Stimulated activated CD8-positive, alpha-beta memory T cell treated with anti-CD3 and anti-CD28 coated beads, Interleukin-7, amount 100 ng/mL, for 4 hours (primary cell): ENCODE results near the gene TOR1A.
"Not testable (repeated sequence)": the region's sequence is repeated elsewhere in the genome, so short reads cannot be mapped to it uniquely, and the experiment has no call there.

ENCODE experiments used
- DNase-seq, 2 donors: peaks; one replicate each; pipeline ENCODE4 v3.0.0-alpha.2; 2020; ENCODE audit warnings: low read depth in 2 of 2

TOR1A gene

GRCh38 chr9:129783516-129784361 lies 40.2 kb downstream of the TOR1A start:
- peak; percentile 46 to 55 for DNase-seq

- DNase-seq: no peak
Measured at GRCh38 chr9:129781981-129782380, 42.0 kb downstream of the TOR1A start.

GRCh38 chr9:129781131-129781530 lies 42.8 kb downstream of the TOR1A start:
- DNase-seq: no peak

- DNase-seq: no peak
Measured at GRCh38 chr9:129779560-129780190, 44.3 kb downstream of the TOR1A start.

- DNase-seq: no peak
Measured at GRCh38 chr9:129778469-129778868, 45.5 kb downstream of the TOR1A start.

GRCh38 chr9:129777769-129778130 lies 46.2 kb downstream of the TOR1A start:
- no peak for DNase-seq

GRCh38 chr9:129776938-129777768 lies 46.8 kb downstream of the TOR1A start:
- peak; percentile 14 to 47 for DNase-seq

- no peak for DNase-seq
Measured at GRCh38 chr9:129776566-129776937, 47.4 kb downstream of the TOR1A start.

- DNase-seq: not testable (repeated sequence)
Measured at GRCh38 chr9:129776096-129776495, 47.8 kb downstream of the TOR1A start.

- no peak for DNase-seq
Measured at GRCh38 chr9:129775448-129775798, 48.5 kb downstream of the TOR1A start.

GRCh38 chr9:129774791-129775447 lies 49.0 kb downstream of the TOR1A start:
- DNase-seq: no peak

GRCh38 chr9:129773262-129774048 lies 50.5 kb downstream of the TOR1A start:
- DNase-seq: no peak

- DNase-seq: no peak
Measured at GRCh38 chr9:129770741-129771140, 53.2 kb downstream of the TOR1A start.

GRCh38 chr9:129769669-129770068 lies 54.3 kb downstream of the TOR1A start:
- DNase-seq: no peak

GRCh38 chr9:129768486-129768885 lies 55.5 kb downstream of the TOR1A start:
- DNase-seq: no peak

- DNase-seq: no peak
Measured at GRCh38 chr9:129765764-129766317, 58.1 kb downstream of the TOR1A start.

- DNase-seq: no peak
Measured at GRCh38 chr9:129762985-129763926, 60.7 kb downstream of the TOR1A start.
